ENCODE measurements around the gene KHK.

KHK gene

GRCh38 chr2:27126252-27126710 is 39.7 kb downstream of the KHK start:
- DNase-seq (ENCODE audit: low spot score), result no peak

DNA sequence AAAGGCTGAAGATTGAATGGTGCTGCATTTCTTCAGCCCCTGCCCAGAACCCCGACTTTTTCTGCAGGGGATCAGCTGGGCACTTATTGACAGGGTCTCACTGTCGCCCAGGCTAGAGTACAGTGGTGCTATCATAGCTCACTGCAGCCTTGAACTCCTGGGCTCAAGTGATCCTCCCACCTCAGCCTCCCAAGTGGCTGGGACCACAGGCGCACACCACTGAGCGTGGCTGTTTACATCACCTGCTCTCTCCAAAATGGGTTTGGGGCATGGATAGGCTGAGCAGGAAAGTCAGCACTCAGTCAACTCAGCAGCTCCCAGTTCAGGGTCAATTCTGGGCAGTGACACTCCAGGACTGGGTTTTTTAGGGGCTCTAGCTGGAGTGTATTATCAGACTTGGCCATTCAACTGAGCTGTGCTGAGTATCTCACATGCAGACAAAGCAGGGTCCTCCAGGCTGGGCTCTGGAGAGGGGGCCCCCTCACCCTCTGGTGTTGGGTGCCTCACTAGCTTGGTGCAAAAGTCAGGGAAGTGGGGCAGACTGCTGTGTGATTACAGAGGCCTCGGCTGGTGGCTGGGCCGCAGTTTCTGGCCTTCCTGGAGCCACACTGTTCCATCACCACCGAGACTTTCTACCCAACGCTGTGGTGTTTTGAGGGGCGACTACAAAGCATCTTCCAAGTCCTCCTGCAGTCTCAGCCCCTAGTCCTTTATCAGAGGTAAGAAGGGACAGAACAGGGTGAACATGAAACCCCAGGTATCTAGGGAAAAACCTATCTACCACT is 41.5 kb downstream of the KHK start:
- no peak for DNase-seq (ENCODE audit: low spot score)

- no peak for DNase-seq (ENCODE audit: low spot score)
Observed at GRCh38 chr2:27128668-27129571, 42.3 kb downstream of the KHK start.

- DNase-seq (ENCODE audit: low spot score), result no peak
Observed at GRCh38 chr2:27130396-27130795, 43.8 kb downstream of the KHK start.

GRCh38 chr2:27131429-27131828 is 44.9 kb downstream of the KHK start:
- DNase-seq (ENCODE audit: low spot score), result no peak

DNA sequence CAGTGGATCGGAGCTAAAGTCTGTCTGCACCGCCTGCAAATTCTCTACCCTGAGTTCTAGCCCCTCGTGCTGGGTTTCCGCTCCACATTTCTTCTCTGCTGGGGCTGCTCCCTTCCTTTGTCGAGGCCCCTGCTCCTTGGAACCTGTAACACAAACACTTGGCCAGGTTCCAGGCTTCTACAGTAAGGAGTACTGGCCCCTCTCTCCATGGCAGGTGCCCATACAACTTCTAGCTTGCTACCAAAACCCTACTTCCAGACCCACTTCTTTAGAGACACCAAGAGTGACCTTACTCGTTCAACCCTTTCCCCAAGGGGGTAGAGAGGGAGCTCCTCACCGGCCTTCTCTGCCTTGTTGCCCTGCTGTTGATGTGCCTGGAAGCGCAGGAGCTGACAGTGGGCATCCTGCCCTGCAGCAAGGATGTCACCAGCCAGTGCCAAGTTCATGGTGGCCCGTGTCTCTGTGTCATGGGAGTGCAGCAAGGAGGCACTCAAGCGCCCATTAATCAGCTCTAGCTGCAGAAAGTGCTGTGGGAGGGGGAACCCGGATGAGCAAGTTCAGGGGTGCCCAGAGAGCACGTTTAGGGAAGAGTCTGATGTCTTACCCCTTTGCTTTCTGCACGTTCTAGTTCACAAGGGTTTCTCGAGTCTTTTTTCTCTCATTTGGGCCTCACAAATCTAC is 46.8 kb downstream of the KHK start:
- peak; percentile 31 for DNase-seq (ENCODE audit: low spot score)

DNA sequence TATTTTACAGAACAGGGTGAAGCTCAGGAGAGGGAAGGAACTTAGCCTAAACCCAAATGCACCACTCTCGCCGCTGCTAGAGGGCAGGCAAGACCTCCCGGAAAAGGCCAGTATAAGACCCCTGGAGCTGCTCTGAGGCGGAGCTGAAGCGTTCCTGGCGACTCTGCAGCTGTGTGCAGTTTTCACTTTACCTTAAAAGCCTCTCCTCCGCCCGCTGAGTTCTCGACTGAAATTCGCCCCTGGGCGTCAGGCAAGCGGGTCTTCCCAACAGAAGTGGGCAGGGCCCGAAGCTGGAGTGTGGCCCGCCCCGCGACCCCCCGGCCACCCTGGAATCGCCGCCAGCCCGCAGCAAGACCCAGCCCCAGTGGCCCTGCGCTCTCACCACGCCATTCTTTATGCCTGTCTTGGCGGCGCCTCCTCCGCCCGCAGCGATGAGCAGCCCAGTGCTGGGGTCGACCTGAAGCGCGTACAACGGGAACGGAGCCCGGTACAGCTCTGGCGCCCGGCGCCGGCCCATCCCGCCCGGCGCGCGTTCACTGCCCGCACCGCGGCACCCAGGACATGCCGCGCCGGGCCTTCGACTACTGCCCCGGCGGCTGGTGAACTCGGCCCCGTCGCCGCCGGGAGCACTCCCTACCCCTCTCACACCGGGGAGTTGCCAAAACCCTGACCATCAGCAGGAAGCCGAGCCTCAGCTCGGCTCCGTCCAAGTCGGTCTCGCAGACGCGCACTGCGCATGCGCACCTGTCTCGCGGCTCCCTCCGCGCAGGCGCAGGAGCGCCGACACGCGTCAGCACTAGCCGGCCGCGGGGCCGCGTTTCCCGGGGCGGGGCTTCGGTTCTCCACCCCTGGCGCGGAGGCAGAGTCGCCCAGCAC is 47.6 kb downstream of the KHK start, which contains the start of gene PREB:
Gene PREB (minus strand): TSS at position 732 of the 876 bp plus-strand sequence. CDS start 215 bp downstream, at position 517.
- peak; percentile 99 for DNase-seq (ENCODE audit: low spot score)

DNA sequence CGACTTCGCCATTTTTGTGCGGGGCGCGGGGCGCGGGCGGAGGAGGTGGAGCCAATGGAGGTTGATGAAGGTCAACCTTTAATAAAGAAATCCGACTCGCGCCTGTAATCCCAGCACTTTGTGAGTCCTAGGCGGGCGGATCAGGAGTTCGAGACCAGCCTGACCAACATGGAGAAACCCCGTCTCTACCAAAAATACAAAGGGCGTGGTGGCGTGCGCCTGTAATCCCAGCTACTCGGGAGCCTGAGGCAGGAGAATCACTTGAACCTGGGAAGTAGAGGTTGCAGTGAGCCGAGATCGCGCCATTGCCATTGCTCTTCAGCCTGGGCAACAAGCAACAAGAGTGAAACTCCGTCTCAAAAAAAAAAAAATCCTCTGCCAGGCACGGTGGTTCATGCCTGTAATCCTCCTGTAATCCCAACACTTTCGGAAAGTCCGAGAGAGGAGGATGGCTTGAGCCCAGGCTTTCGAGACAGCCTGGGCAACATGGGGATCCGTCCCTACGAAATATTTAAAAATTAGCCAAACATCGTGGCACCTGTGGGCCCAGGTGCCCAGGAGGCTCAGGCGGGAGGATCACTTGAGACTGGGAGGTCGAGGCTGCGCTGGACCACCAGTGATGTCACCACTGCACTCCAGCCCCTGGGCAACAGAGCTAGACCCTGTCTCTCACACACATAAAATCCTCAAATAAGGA is 48.4 kb downstream of the KHK start:
- DNase-seq (ENCODE audit: low spot score), result no peak

DNA sequence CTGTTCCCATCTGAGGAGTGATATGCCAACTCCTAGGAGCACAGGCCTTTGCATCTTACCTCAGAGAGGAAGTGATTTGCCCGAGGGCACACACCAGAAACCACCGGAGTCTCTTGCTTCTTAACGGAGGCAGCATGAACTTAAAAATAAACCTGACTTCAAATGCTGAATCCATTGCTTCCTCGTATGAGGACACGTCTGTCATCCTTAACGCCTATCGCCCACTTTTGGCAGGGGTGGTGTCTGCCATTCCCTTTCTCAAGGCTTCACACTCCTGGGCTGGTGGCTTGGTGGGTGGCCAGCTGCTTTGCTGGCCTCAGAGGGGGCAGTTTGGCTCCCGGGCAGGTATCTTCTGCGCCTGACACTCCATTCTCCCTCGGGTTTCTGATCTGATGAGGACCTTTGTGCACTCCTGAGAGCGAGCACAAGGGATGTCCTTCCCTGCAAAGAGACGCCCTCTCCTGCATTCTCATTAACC is 48.9 kb downstream of the KHK start:
- no peak for DNase-seq (ENCODE audit: low spot score)

DNA sequence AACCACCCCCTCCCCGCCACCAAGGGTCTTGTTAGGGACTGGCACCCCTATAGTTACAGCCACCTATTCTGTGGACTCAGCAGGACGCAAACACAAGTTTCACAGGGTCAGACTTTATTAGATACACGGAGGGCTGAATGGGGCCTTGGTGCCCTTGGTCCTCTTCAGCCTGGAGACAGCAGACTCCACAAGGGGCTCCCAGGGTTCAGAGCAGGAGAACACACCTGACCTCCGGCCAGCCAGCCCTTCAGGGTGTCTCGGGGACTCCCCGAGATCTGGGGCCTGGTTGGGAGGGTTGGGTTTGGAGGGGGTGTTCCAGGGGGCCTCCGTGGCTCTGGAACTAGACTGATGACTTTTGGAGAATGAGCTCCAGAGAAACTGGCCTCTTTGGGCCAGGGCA is 50.2 kb downstream of the KHK start:
- no peak for DNase-seq (ENCODE audit: low spot score)

GRCh38 chr2:27137322-27137935 is 50.9 kb downstream of the KHK start:
- DNase-seq (ENCODE audit: low spot score), result no peak

- DNase-seq (ENCODE audit: low spot score), result no peak
Observed at GRCh38 chr2:27138111-27138510, 51.5 kb downstream of the KHK start.

GRCh38 chr2:27139310-27139709 is 52.7 kb downstream of the KHK start, which contains the start of gene PRR30:
TSS of gene PRR30 (minus strand) at chr2:27139410. CDS start at chr2:27138329, 1,081 bp downstream.
- no peak for DNase-seq (ENCODE audit: low spot score)

DNA sequence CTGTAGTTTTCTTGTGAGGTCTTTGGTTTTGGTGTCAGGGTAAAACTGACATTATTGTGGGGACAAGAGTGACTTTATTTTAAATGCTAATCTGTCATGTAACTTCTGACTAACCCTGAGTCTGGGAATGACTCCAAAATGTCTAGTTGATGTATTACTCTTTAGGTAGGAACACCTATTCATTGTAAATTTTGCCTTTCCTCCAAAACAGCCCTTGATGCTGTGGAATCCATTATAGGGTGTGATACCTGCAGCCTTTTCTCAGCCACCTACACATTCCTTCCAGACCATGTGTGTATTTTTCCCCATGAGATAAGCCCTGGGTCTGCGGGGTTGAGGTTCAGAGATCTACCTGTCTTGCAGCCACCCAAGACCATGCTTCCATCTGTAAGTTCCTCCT is 56.7 kb downstream of the KHK start:
- DNase-seq (ENCODE audit: low spot score), result no peak

DNA sequence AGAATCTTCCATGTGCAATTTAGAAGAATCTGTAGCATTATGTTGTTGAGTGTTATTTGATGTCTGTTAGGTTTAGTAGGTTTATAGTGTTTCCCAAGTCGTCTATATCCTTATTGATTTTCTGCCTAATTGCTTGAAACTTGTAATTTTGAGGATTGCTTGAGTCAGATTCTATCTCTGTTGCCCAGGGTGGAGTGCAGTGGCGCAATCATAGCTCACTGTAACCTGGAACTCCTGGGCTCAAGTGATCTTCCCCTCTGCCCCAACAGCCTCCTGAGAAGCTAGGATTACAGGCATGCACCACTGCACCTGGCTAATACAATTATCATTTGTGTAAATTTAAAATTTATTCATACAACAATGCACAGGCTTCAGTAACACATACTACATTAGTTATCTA is 59.1 kb downstream of the KHK start:
- DNase-seq (ENCODE audit: low spot score), result no peak

DNA sequence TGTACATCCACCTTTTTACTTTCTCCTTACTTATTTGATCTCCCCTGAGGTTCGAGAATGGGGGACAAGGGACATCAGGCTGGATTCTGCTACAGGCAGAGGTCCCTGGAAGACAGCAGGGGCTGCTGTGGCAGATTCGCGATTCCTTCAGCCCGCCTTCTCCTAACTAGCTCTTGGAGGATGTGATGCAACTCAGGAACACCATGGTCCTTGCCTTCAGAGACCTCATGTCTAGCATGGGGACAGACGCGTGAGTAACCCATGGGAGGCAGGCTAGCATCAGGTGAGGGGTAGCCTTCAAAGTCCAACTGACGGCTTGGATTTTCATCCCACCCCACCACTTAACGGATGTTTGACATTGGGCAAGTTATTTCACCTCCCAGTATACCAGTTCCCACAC is 61.4 kb downstream of the KHK start:
- DNase-seq (ENCODE audit: low spot score), result no peak

DNA sequence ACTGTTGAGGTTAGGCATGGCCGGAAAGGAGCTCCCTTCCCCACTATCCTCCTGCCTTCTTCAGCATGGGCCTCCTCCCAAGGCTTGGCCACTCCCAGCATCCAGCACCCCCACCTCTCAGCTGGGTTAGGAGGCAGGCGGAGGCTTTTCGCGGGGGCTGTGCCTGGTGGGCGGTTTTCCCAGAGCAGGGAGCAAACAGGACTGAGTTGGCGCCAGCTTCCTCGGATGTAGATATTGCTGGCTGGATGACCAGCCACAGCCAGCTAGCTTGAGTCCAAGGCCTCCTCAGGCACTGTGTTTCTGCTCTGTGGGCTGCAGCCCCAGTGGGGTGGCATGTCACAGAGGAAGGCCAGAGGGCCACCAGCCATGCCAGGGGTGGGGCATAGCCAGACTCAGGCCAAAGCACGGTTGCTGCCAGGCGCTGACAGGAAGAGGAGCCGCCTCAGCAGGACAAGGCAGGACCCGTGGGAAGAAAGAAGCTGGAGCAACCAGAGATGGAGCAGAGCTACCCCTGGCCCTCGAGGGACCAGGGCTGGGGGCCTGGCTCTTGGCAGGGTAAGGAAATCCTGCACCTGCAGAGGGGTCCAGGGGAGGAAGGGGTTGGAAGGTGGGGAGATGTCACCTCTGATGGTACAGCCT is 62.3 kb downstream of the KHK start, which contains the start of gene TCF23:
Gene TCF23 (plus strand): TSS at position 204 of the 639 bp plus-strand sequence. CDS start 130 bp downstream, at position 334.
- no peak for DNase-seq (ENCODE audit: low spot score)

- no peak for DNase-seq (ENCODE audit: low spot score)
Observed at GRCh38 chr2:27149570-27150405, 63.2 kb downstream of the KHK start.
